IPS-15b (cell line): Measurements from ENCODE around the gene LIN54.
A peak's percentile ranks its signal among the peaks of the same experiment; 100 is the strongest.
"Not testable (repeated sequence)": the region's sequence is repeated elsewhere in the genome, so short reads cannot be mapped to it uniquely, and the experiment has no call there.

Experiments used
- H3K27me3 ChIP-seq: one replicate; pipeline ENCODE4 v1.6.1; 2013; ENCODE audit warnings: low read length; ENCODE audit not compliant: control insufficient read depth, insufficient read depth
- H3K36me3 ChIP-seq: one replicate; pipeline ENCODE4 v1.6.1; 2013; ENCODE audit warnings: low read length; ENCODE audit not compliant: control insufficient read depth, insufficient read depth
- H3K4me1 ChIP-seq: one replicate; pipeline ENCODE4 v1.6.1; 2013; ENCODE audit warnings: mild to moderate bottlenecking, low read length; ENCODE audit not compliant: control insufficient read depth, insufficient read depth
- H3K4me3 ChIP-seq: one replicate; pipeline ENCODE4 v1.5.1; 2013; ENCODE audit warnings: low read depth, low read length
- H3K9ac ChIP-seq: one replicate; pipeline ENCODE4 v1.6.1; 2013; ENCODE audit warnings: low read depth, mild to moderate bottlenecking, low read length
- H3K9me3 ChIP-seq: one replicate; pipeline ENCODE4 v1.6.1; 2013; ENCODE audit warnings: mild to moderate bottlenecking, low read length; ENCODE audit not compliant: control insufficient read depth, insufficient read depth

Gene LIN54

GRCh38 chr4:83010522-83011318, at the start of gene LIN54:
LIN54 (minus strand) TSS chr4:83010823; CDS start chr4:82984844, 25,979 bp downstream.
- H3K36me3 ChIP-seq: no peaks in the 10 kb centered on the region
- peak within 1 kb of the TSS; percentile 79 for H3K9ac ChIP-seq
- H3K4me1 ChIP-seq: peaks cover 3% of the 10 kb centered on the region
- H3K4me3 ChIP-seq: peak within 1 kb of the TSS; percentile 75
- H3K9me3 ChIP-seq: no peaks in the 10 kb centered on the region
- peaks cover 9% of the 10 kb centered on the region for H3K27me3 ChIP-seq

- peaks cover 6% of the 10 kb centered on the region for H3K36me3 ChIP-seq
- H3K9me3 ChIP-seq: no peaks in the 10 kb centered on the region
- no peaks in the 10 kb centered on the region for H3K4me1 ChIP-seq
- no peak overlapping the region for H3K9ac ChIP-seq
- H3K4me3 ChIP-seq: no peak overlapping the region
- no peaks in the 10 kb centered on the region for H3K27me3 ChIP-seq
These were observed 44.3 kb upstream of the LIN54 start for GRCh38 chr4:83054928-83055327.

- not testable (repeated sequence) for H3K4me3 ChIP-seq, H3K9me3 ChIP-seq, H3K9ac ChIP-seq, H3K36me3 ChIP-seq, H3K27me3 ChIP-seq, H3K4me1 ChIP-seq
These were observed 38.2 kb upstream of the LIN54 start for GRCh38 chr4:83048781-83049180.

GRCh38 chr4:83046693-83047473, 36.3 kb upstream of the LIN54 start:
- no peaks in the 10 kb centered on the region for H3K4me1 ChIP-seq
- H3K9me3 ChIP-seq: no peaks in the 10 kb centered on the region
- peaks cover 6% of the 10 kb centered on the region for H3K36me3 ChIP-seq
- H3K4me3 ChIP-seq: no peak overlapping the region
- no peaks in the 10 kb centered on the region for H3K27me3 ChIP-seq
- H3K9ac ChIP-seq: no peak overlapping the region

- Histone ChIP-seq H3K27me3 (no peaks in the 10 kb centered on the region), H3K4me1 (no peaks in the 10 kb centered on the region), H3K4me3 (no peak overlapping the region), H3K9ac (no peak overlapping the region), H3K9me3 (no peaks in the 10 kb centered on the region), H3K36me3 (no peaks in the 10 kb centered on the region)
These were observed 33.3 kb upstream of the LIN54 start for GRCh38 chr4:83043801-83044407.

GRCh38 chr4:83043157-83043556, 32.5 kb upstream of the LIN54 start:
- not testable (repeated sequence) for H3K9ac ChIP-seq, H3K4me1 ChIP-seq, H3K36me3 ChIP-seq, H3K9me3 ChIP-seq, H3K27me3 ChIP-seq, H3K4me3 ChIP-seq

GRCh38 chr4:83040269-83040668, 29.6 kb upstream of the LIN54 start:
- Histone ChIP-seq H3K4me1 (peaks cover 2% of the 10 kb centered on the region), H3K9me3 (no peaks in the 10 kb centered on the region), H3K36me3 (no peaks in the 10 kb centered on the region), H3K27me3 (no peaks in the 10 kb centered on the region), H3K4me3 (no peak overlapping the region), H3K9ac (no peak overlapping the region)

- no peaks in the 10 kb centered on the region for H3K36me3 ChIP-seq
- no peak overlapping the region for H3K4me3 ChIP-seq
- peaks cover 2% of the 10 kb centered on the region for H3K4me1 ChIP-seq
- no peaks in the 10 kb centered on the region for H3K9me3 ChIP-seq
- no peaks in the 10 kb centered on the region for H3K27me3 ChIP-seq
- no peak overlapping the region for H3K9ac ChIP-seq
These were observed 26.5 kb upstream of the LIN54 start for GRCh38 chr4:83036991-83037665.

- Histone ChIP-seq H3K4me1 (peaks cover 2% of the 10 kb centered on the region), H3K4me3 (peak within 1 kb of the TSS; percentile 83), H3K9me3 (no peaks in the 10 kb centered on the region), H3K27me3 (peaks cover 3% of the 10 kb centered on the region), H3K9ac (peak within 1 kb of the TSS; percentile 70), H3K36me3 (no peaks in the 10 kb centered on the region)
These were observed 24.2 kb upstream of the LIN54 start, which contains the start of gene COPS4 for GRCh38 chr4:83034630-83035494. COPS4 (plus strand) TSS chr4:83035183; CDS start chr4:83035225, 42 bp downstream.

GRCh38 chr4:83029688-83030087, 19.1 kb upstream of the LIN54 start:
- Histone ChIP-seq H3K4me3 (no peak overlapping the region), H3K9me3 (no peaks in the 10 kb centered on the region), H3K27me3 (peaks cover 4% of the 10 kb centered on the region)

GRCh38 chr4:83028976-83029375, 18.4 kb upstream of the LIN54 start:
- Histone ChIP-seq H3K9me3 (no peaks in the 10 kb centered on the region), H3K4me1 (no peaks in the 10 kb centered on the region), H3K27me3 (peaks cover 4% of the 10 kb centered on the region), H3K4me3 (no peak overlapping the region), H3K36me3 (no peaks in the 10 kb centered on the region), H3K9ac (no peak overlapping the region)

More at GRCh38 chr4:83029688-83030087, 19.1 kb upstream of the LIN54 start:
- Histone ChIP-seq H3K9ac (no peak overlapping the region), H3K36me3 (no peaks in the 10 kb centered on the region), H3K4me1 (no peaks in the 10 kb centered on the region)
